Measurements from ENCODE around the gene IFNA8.
"Not testable (repeated sequence)": the region's sequence is repeated elsewhere in the genome, so short reads cannot be mapped to it uniquely, and the experiment has no call there.

The IFNA8 gene

GRCh38 chr9:21408817-21409216, at the start of gene IFNA8:
TSS of gene IFNA8 (plus strand) at chr9:21409117. CDS start at chr9:21409177, 60 bp downstream.
- no peak for DNase-seq (ENCODE audit: low read depth in 2 of 2, low spot score in 1 of 2)

GRCh38 chr9:21362287-21362686, 46.6 kb upstream of the IFNA8 start:
- DNase-seq (ENCODE audit: low read depth in 2 of 2, low spot score in 1 of 2) = no peak

GRCh38 chr9:21367169-21367568, 41.7 kb upstream of the IFNA8 start:
- DNase-seq (ENCODE audit: low read depth in 2 of 2, low spot score in 1 of 2) = not testable (repeated sequence)

- DNase-seq (ENCODE audit: low read depth in 2 of 2, low spot score in 1 of 2) = no peak
Measured at GRCh38 chr9:21367957-21368356, 41.0 kb upstream of the IFNA8 start, which contains the start of gene IFNA13. TSS of gene IFNA13 (minus strand) at chr9:21368057. CDS start at chr9:21368010, 47 bp downstream.

GRCh38 chr9:21371467-21371866, 37.5 kb upstream of the IFNA8 start:
- not testable (repeated sequence) for DNase-seq (ENCODE audit: low read depth in 2 of 2, low spot score in 1 of 2)

- DNase-seq (ENCODE audit: low read depth in 2 of 2, low spot score in 1 of 2) = no peak
Measured at GRCh38 chr9:21381448-21382339, 27.2 kb upstream of the IFNA8 start.

GRCh38 chr9:21383627-21384026, 25.3 kb upstream of the IFNA8 start:
- no peak for DNase-seq (ENCODE audit: low read depth in 2 of 2, low spot score in 1 of 2)

- DNase-seq (ENCODE audit: low read depth in 2 of 2, low spot score in 1 of 2) = no peak
Measured at GRCh38 chr9:21385131-21385670, 23.7 kb upstream of the IFNA8 start, which contains the start of gene IFNA2. TSS of gene IFNA2 (minus strand) at chr9:21385398. CDS start at chr9:21385329, 69 bp downstream.

- no peak for DNase-seq (ENCODE audit: low read depth in 2 of 2, low spot score in 1 of 2)
Measured at GRCh38 chr9:21392270-21392669, 16.6 kb upstream of the IFNA8 start.

- DNase-seq (ENCODE audit: low read depth in 2 of 2, low spot score in 1 of 2) = peak; percentile 37 to 46
Measured at GRCh38 chr9:21395778-21396717, 12.9 kb upstream of the IFNA8 start.

GRCh38 chr9:21398955-21399489, 9.9 kb upstream of the IFNA8 start:
- DNase-seq (ENCODE audit: low read depth in 2 of 2, low spot score in 1 of 2) = no peak

- no peak for DNase-seq (ENCODE audit: low read depth in 2 of 2, low spot score in 1 of 2)
Measured at GRCh38 chr9:21399956-21400355, 9.0 kb upstream of the IFNA8 start.

- no peak for DNase-seq (ENCODE audit: low read depth in 2 of 2, low spot score in 1 of 2)
Measured at GRCh38 chr9:21402386-21403251, 6.3 kb upstream of the IFNA8 start.

- no peak for DNase-seq (ENCODE audit: low read depth in 2 of 2, low spot score in 1 of 2)
Measured at GRCh38 chr9:21404146-21404545, 4.8 kb upstream of the IFNA8 start.

- DNase-seq (ENCODE audit: low read depth in 2 of 2, low spot score in 1 of 2) = no peak
Measured at GRCh38 chr9:21412107-21412506, 3.2 kb downstream of the IFNA8 start.

GRCh38 chr9:21413151-21413550, 4.2 kb downstream of the IFNA8 start:
- DNase-seq (ENCODE audit: low read depth in 2 of 2, low spot score in 1 of 2) = no peak

- no peak for DNase-seq (ENCODE audit: low read depth in 2 of 2, low spot score in 1 of 2)
Measured at GRCh38 chr9:21413624-21414023, 4.7 kb downstream of the IFNA8 start.

- no peak for DNase-seq (ENCODE audit: low read depth in 2 of 2, low spot score in 1 of 2)
Measured at GRCh38 chr9:21414220-21414940, 5.5 kb downstream of the IFNA8 start.

- no peak for DNase-seq (ENCODE audit: low read depth in 2 of 2, low spot score in 1 of 2)
Measured at GRCh38 chr9:21415493-21416267, 6.8 kb downstream of the IFNA8 start.

Measured in stimulated activated CD8-positive, alpha-beta memory T cell treated with anti-CD3 and anti-CD28 coated beads, Interleukin-4, amount 100 ng/mL, for 1 hour (primary cell).